Neural progenitor cell (in vitro differentiated cells): ENCODE data around the gene KCNMA1. TPM values are rescaled to one million over a fixed set of nuclear protein-coding genes. Genes with fewer than 3 reads are reported as not detected.

Source experiments
- DNase-seq: peaks from one replicate; pipeline ENCODE4 v3.0.0-alpha.2; 2016; ENCODE audit warnings: low spot score
- H2AFZ ChIP-seq: fragments of 200-600 bp; sonication (generic); replicated peaks from 2 replicates; pipeline ENCODE4 v1.6.1; 2016; ENCODE audit warnings: antibody characterized with exemption
- H3F3A ChIP-seq: fragments of 200-600 bp; sonication (generic); 2 replicates; pipeline ENCODE4 v1.6.1; 2016; ENCODE audit warnings: antibody characterized with exemption, low read depth
- H3K27ac ChIP-seq: fragments of 200-600 bp; sonication (generic); 2 replicates; pipeline ENCODE4 v1.5.1; 2016; ENCODE audit warnings: mild to moderate bottlenecking
- H3K27me3 ChIP-seq: fragments of 200-600 bp; sonication (generic); 2 replicates; pipeline ENCODE4 v1.6.1; 2016; ENCODE audit warnings: mild to moderate bottlenecking, moderate library complexity
- H3K36me3 ChIP-seq: fragments of 200-600 bp; sonication (generic); 2 replicates; pipeline ENCODE4 v1.5.1; 2016
- H3K4me1 ChIP-seq: fragments of 200-600 bp; sonication (generic); 2 replicates; pipeline ENCODE4 v1.6.1; 2016; ENCODE audit warnings: mixed run types
- H3K4me2 ChIP-seq: fragments of 200-600 bp; sonication (generic); 2 replicates; pipeline ENCODE4 v1.6.1; 2016
- H3K4me3 ChIP-seq: fragments of 200-600 bp; sonication (generic); 2 replicates; pipeline ENCODE4 v1.5.1; 2016
- H3K79me2 ChIP-seq: fragments of 200-600 bp; sonication (generic); 2 replicates; pipeline ENCODE4 v1.6.1; 2016; ENCODE audit warnings: low read depth
- H3K9ac ChIP-seq: fragments of 200-600 bp; sonication (generic); 2 replicates; pipeline ENCODE4 v1.6.1; 2016
- H3K9me3 ChIP-seq: fragments of 200-600 bp; sonication (generic); 2 replicates; pipeline ENCODE4 v1.5.1; 2016; ENCODE audit warnings: low read depth
- H4K20me1 ChIP-seq: fragments of 200-600 bp; sonication (generic); 2 replicates; pipeline ENCODE4 v1.6.1; 2016; ENCODE audit warnings: low read depth
- H3K27ac Mint-ChIP-seq: 3 replicates; pipeline ENCODE4 v1.8.0; 2021; ENCODE audit warnings: mixed read lengths
- H3K27me3 Mint-ChIP-seq: 2 replicates; pipeline ENCODE4 v1.8.0; 2022; ENCODE audit warnings: low read depth, mild to moderate bottlenecking, inconsistent platforms, moderate library complexity, mixed read lengths; ENCODE audit not compliant: insufficient read depth
- H3K36me3 Mint-ChIP-seq: 3 replicates; pipeline ENCODE4 v1.8.0; 2021; ENCODE audit warnings: mixed read lengths
- H3K4me1 Mint-ChIP-seq: 3 replicates; pipeline ENCODE4 v1.8.0; 2021; ENCODE audit warnings: mixed read lengths
- H3K4me3 Mint-ChIP-seq: 3 replicates; pipeline ENCODE4 v1.8.0; 2021; ENCODE audit warnings: mild to moderate bottlenecking, moderate library complexity, mixed read lengths
- H3K9me3 Mint-ChIP-seq: 3 replicates; pipeline ENCODE4 v1.8.0; 2020; ENCODE audit warnings: mixed read lengths
- CTCF ChIP-seq: fragments of 200-600 bp; sonication (generic); IDR thresholded peaks from 2 replicates; pipeline ENCODE4 v1.5.1; 2017; ENCODE audit warnings: antibody characterized with exemption, mild to moderate bottlenecking
- EZH2 ChIP-seq: fragments of 200-600 bp; sonication (generic); IDR thresholded peaks from 2 replicates; pipeline ENCODE4 v1.6.1; 2017; ENCODE audit warnings: antibody characterized with exemption, mild to moderate bottlenecking, moderate library complexity
- EZH2phosphoT487 ChIP-seq: fragments of 200-600 bp; sonication (generic); IDR thresholded peaks from 2 replicates; pipeline ENCODE4 v1.6.1; 2017; ENCODE audit warnings: antibody characterized with exemption
- total RNA-seq: library from RNA; depleted of rRNA; stranded (reverse); fragments of >200 nt; gene quantifications from 2 replicates; pipeline ENCODE4 v1.2.3, GENCODE V29; 2015; ENCODE audit warnings: low replicate concordance

The KCNMA1 gene
- total RNA-seq, 1 donor from 2014 or later: 2.4 TPM

DNA sequence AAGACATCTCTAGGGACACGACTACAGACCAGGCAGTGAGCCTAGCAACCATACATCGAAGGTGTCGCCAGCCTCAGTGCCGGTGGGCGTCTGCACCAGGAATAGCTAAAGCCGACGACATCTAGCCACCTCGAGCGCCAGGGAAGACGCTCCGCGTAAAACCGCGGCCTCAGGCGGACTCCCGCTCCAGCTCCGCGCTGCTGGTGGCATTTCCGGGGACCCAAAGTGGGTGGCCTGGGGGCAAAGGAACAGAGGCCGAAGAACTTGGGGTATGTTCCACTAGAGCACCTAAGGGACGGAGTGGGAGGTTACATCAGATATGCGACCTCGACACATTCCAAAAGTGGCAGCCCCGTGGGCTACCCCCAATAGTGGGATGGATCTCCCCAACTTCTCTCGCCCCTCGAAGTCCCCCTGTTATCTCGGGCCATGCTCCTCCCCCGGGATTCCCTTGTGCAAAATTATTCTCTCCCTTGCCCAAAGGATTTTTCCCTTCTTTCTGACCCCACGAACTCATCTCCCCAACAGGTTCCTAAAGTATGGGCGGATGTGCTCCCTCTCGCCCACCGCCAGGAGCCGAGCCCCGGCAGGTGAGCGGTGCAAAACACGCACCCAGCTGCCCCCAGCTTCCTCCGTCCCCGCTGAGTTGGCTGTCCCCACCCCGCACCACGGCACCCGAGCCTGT, 1.2 kb downstream of the KCNMA1 start:
- peaks cover 22% of the 10 kb centered on the region for H3K4me1 Mint-ChIP-seq
- Histone ChIP-seq H3K27ac (no peak overlapping the region), H2AFZ (peak overlapping the region; percentile 98), H4K20me1 (peaks cover 25% of the 10 kb centered on the region), H3F3A (peaks cover 11% of the 10 kb centered on the region), H3K4me1 (peaks cover 30% of the 10 kb centered on the region), H3K79me2 (no peaks in the 10 kb centered on the region), H3K4me2 (peak overlapping the region; percentile 100), H3K9me3 (no peaks in the 10 kb centered on the region), H3K27me3 (peaks cover 76% of the 10 kb centered on the region), H3K9ac (no peak overlapping the region), H3K36me3 (no peaks in the 10 kb centered on the region), H3K4me3 (peak overlapping the region; percentile 88)
- peak; percentile 6 for TF ChIP-seq EZH2phosphoT487
- TF ChIP-seq CTCF: peak; percentile 28
- TF ChIP-seq EZH2: no peak
- peaks cover 58% of the 10 kb centered on the region for H3K27me3 Mint-ChIP-seq
- H3K36me3 Mint-ChIP-seq: no peaks in the 10 kb centered on the region
- no peak overlapping the region for H3K27ac Mint-ChIP-seq
- DNase-seq: peak; percentile 61
- no peaks in the 10 kb centered on the region for H3K9me3 Mint-ChIP-seq
- H3K4me3 Mint-ChIP-seq: peak overlapping the region; percentile 89

DNA sequence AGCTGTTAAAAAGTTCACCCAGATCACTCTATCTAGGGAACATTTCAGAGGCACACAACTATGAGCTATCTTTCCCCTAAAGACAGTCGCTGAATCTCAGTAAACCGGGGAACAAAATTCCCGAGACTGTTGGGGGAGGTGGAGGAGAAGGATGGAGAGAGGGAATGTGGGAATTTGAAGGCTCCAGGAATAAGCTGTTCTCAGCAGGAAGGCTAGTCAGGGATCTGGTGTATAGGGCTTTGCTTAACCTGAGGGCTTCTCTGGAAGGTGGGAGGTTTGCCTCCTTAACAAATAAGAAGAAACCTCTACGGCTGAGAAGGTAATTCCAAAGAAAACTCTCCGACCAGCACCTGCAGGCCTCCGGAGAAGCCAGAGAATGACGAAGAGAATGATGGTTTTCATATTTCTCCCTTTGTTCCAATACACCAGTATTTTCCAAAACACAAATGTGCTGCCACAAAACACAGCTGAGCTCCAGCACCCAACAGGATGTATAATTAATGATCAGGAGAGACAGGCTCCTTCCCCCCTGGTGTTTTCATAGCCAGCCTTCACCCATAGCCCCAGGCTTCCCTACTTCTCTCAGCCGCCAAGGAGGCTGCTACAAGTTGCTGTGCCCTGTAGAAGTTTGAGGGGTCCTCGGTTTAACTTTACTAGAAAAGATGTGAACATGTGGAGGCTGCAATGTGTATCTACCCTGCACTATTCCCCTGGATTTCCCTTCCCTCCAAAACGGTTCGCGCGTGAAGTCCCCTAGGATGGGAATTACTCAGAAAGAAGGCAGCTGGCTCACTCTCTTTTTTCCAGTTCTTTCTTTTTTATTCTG, 2.0 kb downstream of the KCNMA1 start:
- no peaks in the 10 kb centered on the region for H3K79me2 ChIP-seq
- Mint-ChIP-seq H3K36me3 (no peaks in the 10 kb centered on the region), H3K27me3 (peaks cover 53% of the 10 kb centered on the region), H3K9me3 (no peaks in the 10 kb centered on the region), H3K4me1 (peaks cover 22% of the 10 kb centered on the region), H3K4me3 (peak overlapping the region; percentile 89), H3K27ac (no peak overlapping the region)
- peaks cover 68% of the 10 kb centered on the region for H3K27me3 ChIP-seq
- peaks cover 11% of the 10 kb centered on the region for H3F3A ChIP-seq
- no peak overlapping the region for H3K4me3 ChIP-seq
- H3K4me1 ChIP-seq: peaks cover 30% of the 10 kb centered on the region
- TF ChIP-seq CTCF: no peak
- peak; percentile 35 for DNase-seq
- peaks cover 25% of the 10 kb centered on the region for H4K20me1 ChIP-seq
- H3K9me3 ChIP-seq: no peaks in the 10 kb centered on the region
- H3K27ac ChIP-seq: no peak overlapping the region
- H2AFZ ChIP-seq: no peak overlapping the region
- no peaks in the 10 kb centered on the region for H3K36me3 ChIP-seq
- no peak overlapping the region for H3K9ac ChIP-seq
- peak overlapping the region; percentile 100 for H3K4me2 ChIP-seq

- H3K9me3 Mint-ChIP-seq: no peaks in the 10 kb centered on the region
- peaks cover 22% of the 10 kb centered on the region for H3K4me1 Mint-ChIP-seq
- H4K20me1 ChIP-seq: peaks cover 25% of the 10 kb centered on the region
- H3K27me3 Mint-ChIP-seq: peaks cover 51% of the 10 kb centered on the region
- H3K27me3 ChIP-seq: peaks cover 62% of the 10 kb centered on the region
- no peaks in the 10 kb centered on the region for H3K36me3 ChIP-seq
- H3K27ac Mint-ChIP-seq: no peak overlapping the region
- peak overlapping the region; percentile 100 for H3K4me2 ChIP-seq
- no peaks in the 10 kb centered on the region for H3K79me2 ChIP-seq
- H3K27ac ChIP-seq: no peak overlapping the region
- peaks cover 11% of the 10 kb centered on the region for H3F3A ChIP-seq
- TF ChIP-seq EZH2: no peak
- TF ChIP-seq CTCF: no peak
- no peak for TF ChIP-seq EZH2phosphoT487
- peaks cover 30% of the 10 kb centered on the region for H3K4me1 ChIP-seq
- no peak for DNase-seq
- no peaks in the 10 kb centered on the region for H3K36me3 Mint-ChIP-seq
- H2AFZ ChIP-seq: no peak overlapping the region
- H3K4me3 Mint-ChIP-seq: peak overlapping the region; percentile 17
- H3K9ac ChIP-seq: no peak overlapping the region
- H3K4me3 ChIP-seq: no peak overlapping the region
- no peaks in the 10 kb centered on the region for H3K9me3 ChIP-seq
These were observed 2.7 kb downstream of the KCNMA1 start for GRCh38 chr10:77634939-77635338.
